GM12878 (cell line): ENCODE data around the gene TRIM42.

Source experiments
- EP300 ChIP-seq, 2 experiments: fragments of 150-350 bp in 1 of 2; IDR thresholded peaks; 2 replicates each; pipeline ENCODE4 v1.6.1; 2011 to 2012; ENCODE audit warnings: low read depth in 2 of 2, low read length in 2 of 2, borderline replicate concordance in 1 of 2, improper control_type of control experiment in 1 of 2, inconsistent platforms in 1 of 2; ENCODE audit not compliant: control insufficient read depth in 1 of 2
- MAX ChIP-seq: IDR thresholded peaks from 2 replicates; pipeline ENCODE4 v1.6.1; 2012; ENCODE audit warnings: low read depth, low read length, improper control_type of control experiment
- NFIC ChIP-seq: IDR thresholded peaks from 2 replicates; pipeline ENCODE4 v1.6.1; 2012; ENCODE audit warnings: low read depth, mild to moderate bottlenecking, inconsistent platforms, low read length, moderate library complexity
- POLR2AphosphoS5 ChIP-seq: IDR thresholded peaks from 2 replicates; pipeline ENCODE4 v1.6.1; 2011; ENCODE audit warnings: mild to moderate bottlenecking, low read length, inconsistent platforms
- SKIL ChIP-seq: fragments of 450-650 bp; IDR thresholded peaks from 2 replicates; pipeline ENCODE4 v1.6.1; 2017; ENCODE audit warnings: mild to moderate bottlenecking, low read depth, inconsistent platforms; ENCODE audit not compliant: poor library complexity, severe bottlenecking
- USF1 ChIP-seq: IDR thresholded peaks from 2 replicates; pipeline ENCODE4 v1.6.1; 2011; ENCODE audit warnings: borderline replicate concordance, low read depth, mild to moderate bottlenecking, moderate library complexity, mixed read lengths, low read length; ENCODE audit not compliant: insufficient read depth; ENCODE audit errors: extremely low read length
- ZNF274 ChIP-seq: IDR thresholded peaks from one replicate; pipeline ENCODE4 v1.8.0; 2011; ENCODE audit not compliant: insufficient read length, insufficient read depth
- TF ChIP-seq, protein P1 (sequence below): IDR thresholded peaks from 2 replicates; pipeline ENCODE4 v1.6.1; 2011; ENCODE audit warnings: mild to moderate bottlenecking, low read depth, low read length, moderate library complexity; ENCODE audit not compliant: insufficient replicate concordance
- TF ChIP-seq, protein P2 (sequence below), 3 experiments: IDR thresholded peaks in 2 of 3; conservative IDR thresholded peaks in 1 of 3; 2 replicates each; pipeline ENCODE4 v1.5.1; 2011; ENCODE audit warnings: low read depth in 3 of 3, low read length in 3 of 3, mild to moderate bottlenecking in 3 of 3, control low read depth in 2 of 3, moderate library complexity in 2 of 3, inconsistent platforms in 1 of 3, mixed read lengths in 1 of 3; ENCODE audit not compliant: control insufficient read depth in 2 of 3, insufficient read depth in 1 of 3; ENCODE audit errors: extremely low read depth in 1 of 3

- TF ChIP-seq POLR2AphosphoS5 (no peak), ZNF274 (no peak), NFIC (no peak), USF1 (no peak), MAX (no peak), SKIL (no peak), EP300 (IDR thresholded peaks at IDR 0.05; ENCODE audit: borderline replicate concordance in 1 of 2, control insufficient read depth in 1 of 2, low read depth in 2 of 2, low read length in 2 of 2) (no peak)
- TF ChIP-seq, protein P1, sequence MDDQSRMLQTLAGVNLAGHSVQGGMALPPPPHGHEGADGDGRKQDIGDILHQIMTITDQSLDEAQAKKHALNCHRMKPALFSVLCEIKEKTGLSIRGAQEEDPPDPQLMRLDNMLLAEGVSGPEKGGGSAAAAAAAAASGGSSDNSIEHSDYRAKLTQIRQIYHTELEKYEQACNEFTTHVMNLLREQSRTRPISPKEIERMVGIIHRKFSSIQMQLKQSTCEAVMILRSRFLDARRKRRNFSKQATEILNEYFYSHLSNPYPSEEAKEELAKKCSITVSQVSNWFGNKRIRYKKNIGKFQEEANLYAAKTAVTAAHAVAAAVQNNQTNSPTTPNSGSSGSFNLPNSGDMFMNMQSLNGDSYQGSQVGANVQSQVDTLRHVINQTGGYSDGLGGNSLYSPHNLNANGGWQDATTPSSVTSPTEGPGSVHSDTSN = no peak
- TF ChIP-seq, protein P2, sequence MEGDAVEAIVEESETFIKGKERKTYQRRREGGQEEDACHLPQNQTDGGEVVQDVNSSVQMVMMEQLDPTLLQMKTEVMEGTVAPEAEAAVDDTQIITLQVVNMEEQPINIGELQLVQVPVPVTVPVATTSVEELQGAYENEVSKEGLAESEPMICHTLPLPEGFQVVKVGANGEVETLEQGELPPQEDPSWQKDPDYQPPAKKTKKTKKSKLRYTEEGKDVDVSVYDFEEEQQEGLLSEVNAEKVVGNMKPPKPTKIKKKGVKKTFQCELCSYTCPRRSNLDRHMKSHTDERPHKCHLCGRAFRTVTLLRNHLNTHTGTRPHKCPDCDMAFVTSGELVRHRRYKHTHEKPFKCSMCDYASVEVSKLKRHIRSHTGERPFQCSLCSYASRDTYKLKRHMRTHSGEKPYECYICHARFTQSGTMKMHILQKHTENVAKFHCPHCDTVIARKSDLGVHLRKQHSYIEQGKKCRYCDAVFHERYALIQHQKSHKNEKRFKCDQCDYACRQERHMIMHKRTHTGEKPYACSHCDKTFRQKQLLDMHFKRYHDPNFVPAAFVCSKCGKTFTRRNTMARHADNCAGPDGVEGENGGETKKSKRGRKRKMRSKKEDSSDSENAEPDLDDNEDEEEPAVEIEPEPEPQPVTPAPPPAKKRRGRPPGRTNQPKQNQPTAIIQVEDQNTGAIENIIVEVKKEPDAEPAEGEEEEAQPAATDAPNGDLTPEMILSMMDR (IDR thresholded peaks at IDR 0.05 in 2 of 3, conservative IDR thresholded peaks at IDR 0.05 in 1 of 3; ENCODE audit: control insufficient read depth in 2 of 3, extremely low read depth in 1 of 3, insufficient read depth in 1 of 3, low read depth in 3 of 3, low read length in 3 of 3) = no peak
Measured at GRCh38 chr3:140748903-140749302, 71.0 kb downstream of the TRIM42 start.
